Right atrium auricular region (tissue), 2 donors: Measurements from ENCODE around the gene PIK3R2. TPM values are rescaled to one million over a fixed set of nuclear protein-coding genes. Genes with fewer than 3 reads are reported as not detected.
A peak's percentile ranks its signal among the peaks of the same experiment; 100 is the strongest.
"Not testable (repeated sequence)": the region's sequence is repeated elsewhere in the genome, so short reads cannot be mapped to it uniquely, and the experiment has no call there.

Source experiments
- DNase-seq: peaks from one replicate; pipeline ENCODE4 v3.0.0-alpha.2; 2019; ENCODE audit warnings: low spot score
- H3K27ac ChIP-seq, 2 donors: fragments of 200-600 bp; sonication (generic); 1 replicate in 1 of 2; 2 replicates in 1 of 2; pipeline ENCODE4 v1.5.1; 2016 to 2019
- H3K27me3 ChIP-seq, 2 donors: fragments of 200-600 bp; sonication (generic); one replicate each; pipeline versions ENCODE4 v1.5.1 to v1.6.0; 2017 to 2019
- H3K36me3 ChIP-seq: fragments of 200-600 bp; sonication (generic); one replicate; pipeline ENCODE4 v1.5.1; 2016
- H3K4me1 ChIP-seq, 2 donors: fragments of 200-600 bp; sonication (generic); one replicate each; pipeline versions ENCODE4 v1.5.1 to v1.6.0; 2017 to 2019
- H3K4me3 ChIP-seq, 2 donors: fragments of 200-600 bp; sonication (generic); 1 replicate in 1 of 2; 2 replicates in 1 of 2; pipeline ENCODE4 v1.5.1; 2017 to 2019; ENCODE audit warnings: mild to moderate bottlenecking in 1 of 2, moderate library complexity in 1 of 2
- H3K9me3 ChIP-seq, 2 donors: fragments of 200-600 bp; sonication (generic); one replicate each; pipeline ENCODE4 v1.5.1; 2019
- CTCF ChIP-seq, 2 donors: fragments of 200-600 bp; sonication (generic); IDR thresholded peaks; one replicate each; pipeline ENCODE4 v1.5.1; 2019; ENCODE audit warnings: antibody characterized with exemption in 2 of 2
- total RNA-seq, 2 donors: library from RNA; depleted of rRNA; stranded (reverse); fragments of >200 nt; gene quantifications; one replicate each; pipeline ENCODE4 v1.1.0, GENCODE V29; 2016

PIK3R2 gene
- total RNA-seq, 2 donors from 2014 or later: 18.7 to 19.0 TPM

GRCh38 chr19:18156841-18157464, 4.0 kb downstream of the PIK3R2 start:
- DNase-seq: peak; percentile 81
- TF ChIP-seq CTCF (IDR thresholded peaks at IDR 0.05): no peak
- Histone ChIP-seq H3K4me1 (peaks cover 0 to 48% of the 10 kb centered on the region in 2 donors), H3K4me3 (no peak overlapping the region), H3K9me3 (no peaks in the 10 kb centered on the region), H3K27ac (peak overlapping the region; percentile 72 to 79), H3K27me3 (no peaks in the 10 kb centered on the region), H3K36me3 (no peaks in the 10 kb centered on the region)

- Histone ChIP-seq H3K36me3 (peaks cover under 1% of the 10 kb centered on the region), H3K4me1 (peaks cover 0 to 49% of the 10 kb centered on the region in 2 donors), H3K27ac (peak overlapping the region; percentile 72 to 79), H3K9me3 (no peaks in the 10 kb centered on the region), H3K4me3 (no peak overlapping the region), H3K27me3 (no peaks in the 10 kb centered on the region)
- DNase-seq: no peak
- no peak for TF ChIP-seq CTCF (IDR thresholded peaks at IDR 0.05)
Observed at GRCh38 chr19:18157465-18158063, 4.6 kb downstream of the PIK3R2 start.

GRCh38 chr19:18158467-18158866, 5.5 kb downstream of the PIK3R2 start:
- Histone ChIP-seq H3K4me3 (no peak overlapping the region), H3K27ac (no peak overlapping the region)

GRCh38 chr19:18159059-18159616, 6.2 kb downstream of the PIK3R2 start:
- H3K4me3 ChIP-seq, H3K9me3 ChIP-seq, H3K27ac ChIP-seq, DNase-seq, H3K27me3 ChIP-seq: not testable (repeated sequence)
- H3K36me3 ChIP-seq: peaks cover 10% of the 10 kb centered on the region
- peaks cover 0 to 41% of the 10 kb centered on the region in 2 donors for H3K4me1 ChIP-seq

More at GRCh38 chr19:18158467-18158866, 5.5 kb downstream of the PIK3R2 start:
- peaks cover 0 to 48% of the 10 kb centered on the region in 2 donors for H3K4me1 ChIP-seq
- TF ChIP-seq CTCF (IDR thresholded peaks at IDR 0.05): no peak
- H3K27me3 ChIP-seq: no peaks in the 10 kb centered on the region
- peaks cover 10% of the 10 kb centered on the region for H3K36me3 ChIP-seq
- no peaks in the 10 kb centered on the region for H3K9me3 ChIP-seq
- DNase-seq: no peak

- Histone ChIP-seq H3K4me1 (peaks cover 0 to 35% of the 10 kb centered on the region in 2 donors), H3K36me3 (peaks cover 10% of the 10 kb centered on the region), H3K27ac (peak overlapping the region; percentile 84 to 87), H3K9me3 (no peaks in the 10 kb centered on the region), H3K27me3 (no peaks in the 10 kb centered on the region), H3K4me3 (no peak overlapping the region)
- no peak for DNase-seq
- TF ChIP-seq CTCF (IDR thresholded peaks at IDR 0.05): no peak
Observed at GRCh38 chr19:18159810-18160209, 6.8 kb downstream of the PIK3R2 start.

- H3K27ac ChIP-seq: peak overlapping the region; percentile 84 to 87
- H3K27me3 ChIP-seq: no peaks in the 10 kb centered on the region
- no peak for DNase-seq
- TF ChIP-seq CTCF (IDR thresholded peaks at IDR 0.05): no peak
- peaks cover 15% of the 10 kb centered on the region for H3K36me3 ChIP-seq
- H3K9me3 ChIP-seq: no peaks in the 10 kb centered on the region
- peak overlapping the region; percentile 31 to 51 for H3K4me3 ChIP-seq
- H3K4me1 ChIP-seq: peaks cover 0 to 35% of the 10 kb centered on the region in 2 donors
Observed at GRCh38 chr19:18160493-18160970, 7.6 kb downstream of the PIK3R2 start.
